GM18502 (cell line): ENCODE measurements around the gene MS4A6E.

Source experiments
- ATAC-seq: cut with Tn5 transposase; IDR thresholded peaks from one replicate; pipeline ENCODE4 v1.9.1; 2021; ENCODE audit warnings: mild to moderate bottlenecking; ENCODE audit not compliant: unreplicated experiment, poor library complexity

Gene MS4A6E

DNA sequence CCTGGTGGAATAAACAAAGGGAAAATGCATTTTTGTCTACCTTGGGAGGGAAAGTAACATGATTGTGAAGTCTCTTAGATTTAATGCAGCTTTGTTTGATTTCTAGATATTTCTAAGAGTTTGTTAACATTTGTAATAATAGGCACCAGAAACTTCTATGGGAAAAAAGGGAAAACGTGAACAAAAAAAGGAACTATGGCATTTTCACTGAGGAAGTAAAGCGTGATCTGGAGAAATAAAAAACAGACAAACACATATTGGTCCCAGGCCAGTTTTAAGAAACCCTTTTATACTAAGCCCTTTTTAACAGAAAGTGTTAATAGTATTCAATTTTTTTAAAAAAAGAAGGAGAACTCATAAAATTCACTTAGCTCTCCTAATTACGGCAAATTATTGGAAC, 44.3 kb downstream of the MS4A6E start:
- no peak for ATAC-seq

DNA sequence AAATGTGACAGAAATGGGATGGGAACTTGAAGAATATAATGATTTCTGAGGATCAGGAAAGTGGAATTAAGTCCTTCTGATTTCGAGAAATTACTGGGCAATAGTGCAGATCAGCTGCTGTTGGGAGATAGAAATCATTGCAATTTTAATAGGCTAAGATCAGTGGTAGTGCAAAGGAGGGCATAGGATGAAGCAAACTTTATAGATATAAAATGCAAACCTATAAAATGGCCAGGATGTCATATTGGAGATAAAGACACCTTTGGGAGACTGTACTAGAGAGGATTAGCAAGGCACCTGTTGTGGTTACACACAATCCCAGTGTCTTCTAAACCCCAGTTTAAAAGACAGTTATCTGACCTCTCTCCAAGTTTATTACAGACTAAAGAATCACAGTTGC, 44.8 kb downstream of the MS4A6E start:
- ATAC-seq = no peak

- no peak for ATAC-seq
Measured at GRCh38 chr11:60372767-60373166, 45.7 kb downstream of the MS4A6E start.

DNA sequence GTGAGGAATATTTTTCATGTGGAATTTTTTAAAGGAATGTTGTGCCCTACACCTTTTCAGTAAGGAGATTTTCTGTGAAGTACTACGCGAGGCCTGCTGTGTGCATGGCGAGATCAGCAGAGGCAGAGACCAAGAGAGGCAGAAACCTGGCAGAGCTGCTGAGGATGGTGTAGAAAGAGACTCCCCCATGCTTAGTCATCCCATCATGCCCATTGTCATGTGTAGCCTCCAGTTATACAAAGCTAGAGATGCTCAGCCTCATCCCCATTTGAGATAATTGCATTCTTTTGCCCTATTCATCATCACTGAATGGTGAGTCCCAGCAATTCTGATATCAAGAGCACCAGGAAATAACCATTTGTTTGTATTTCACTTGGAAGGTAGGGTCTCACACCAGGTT, 48.3 kb downstream of the MS4A6E start:
- ATAC-seq = no peak

DNA sequence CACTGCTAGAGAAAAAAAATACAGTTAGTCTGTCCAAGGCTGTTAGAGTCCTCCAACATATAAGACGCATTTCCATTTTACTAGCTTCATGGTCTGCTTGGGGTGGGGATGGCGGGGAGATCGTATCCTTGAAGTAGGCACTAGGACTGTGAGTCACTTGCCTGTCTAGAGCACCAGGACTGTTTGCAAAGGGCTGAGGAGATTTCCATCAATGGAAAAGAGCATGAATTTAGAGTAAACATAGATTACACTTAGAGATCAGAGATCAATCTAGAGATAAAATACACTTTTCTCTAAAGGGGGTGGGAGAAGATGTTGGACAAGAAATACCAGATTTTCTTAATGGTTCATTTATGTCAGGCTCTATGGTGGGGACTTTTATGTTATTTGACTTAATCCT, 49.5 kb downstream of the MS4A6E start:
- ATAC-seq = no peak

GRCh38 chr11:60377401-60378136, 50.5 kb downstream of the MS4A6E start:
- peak; percentile 38 for ATAC-seq

DNA sequence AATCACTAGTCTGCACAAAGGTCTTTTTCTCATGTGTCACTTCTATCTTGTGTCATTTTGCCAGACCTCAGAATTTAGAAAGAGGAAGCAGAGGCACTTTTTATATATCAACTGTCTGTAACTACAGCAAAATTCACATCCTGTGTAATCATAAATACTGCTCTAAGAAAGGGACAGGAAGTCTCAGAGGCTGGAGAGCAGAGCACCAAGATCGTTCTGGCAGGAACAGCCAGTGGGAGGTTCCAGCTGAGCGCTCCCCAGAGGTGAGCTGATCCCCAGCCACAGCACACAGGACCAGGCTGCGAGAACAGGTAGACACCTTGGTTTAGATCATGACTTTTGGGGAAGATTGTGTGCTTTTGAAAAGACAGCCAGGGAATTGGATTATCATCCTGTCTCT, 51.3 kb downstream of the MS4A6E start, which contains the start of gene MS4A7:
Gene MS4A7, plus strand, starts transcription at position 179 of the 400 bp plus-strand sequence. CDS start 4,610 bp downstream, outside the sequence.
- peak; percentile 91 for ATAC-seq

DNA sequence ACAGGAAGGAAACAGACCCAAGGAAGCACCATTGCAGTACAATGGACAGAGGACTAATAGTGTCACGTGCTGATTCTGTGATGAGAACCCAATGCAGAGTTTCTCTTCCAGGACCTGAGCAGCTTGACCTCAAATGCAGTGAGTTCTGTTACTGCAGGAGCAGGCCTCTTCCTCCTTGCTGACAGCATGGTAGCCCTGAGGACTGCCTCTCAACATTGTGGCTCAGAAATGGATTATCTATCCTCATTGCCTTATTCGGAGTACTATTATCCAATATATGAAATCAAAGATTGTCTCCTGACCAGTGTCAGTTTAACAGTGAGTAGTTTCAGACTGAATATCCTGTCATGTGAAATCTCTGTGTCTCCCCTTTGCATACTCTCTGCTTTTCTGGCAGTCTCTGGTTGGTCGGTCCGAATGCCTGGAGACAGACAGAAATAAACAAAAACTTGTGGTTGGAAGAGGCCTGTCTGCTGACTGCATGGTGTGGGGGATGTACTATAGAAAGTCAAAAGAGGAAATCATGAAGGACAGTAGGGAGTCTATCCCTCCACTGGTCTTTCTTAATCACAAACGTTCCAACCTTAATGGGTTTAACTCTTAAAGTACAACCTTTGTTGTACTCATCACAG, 62.3 kb downstream of the MS4A6E start:
- ATAC-seq = peak; percentile 96

- ATAC-seq = no peak
Measured at GRCh38 chr11:60390419-60390818, 63.4 kb downstream of the MS4A6E start.
